K562 (cell line): ENCODE measurements around the gene PLA2G3. TPM values are rescaled to one million over a fixed set of nuclear protein-coding genes. Genes with fewer than 3 reads are reported as not detected.

Experiments
- ATAC-seq: fragments of 200-7000 bp; cut with Tn5 transposase; 3 replicates; pipeline ENCODE4 v1.9.1; 2020; ENCODE audit warnings: moderate library complexity
- BruUV-seq: library from RNA; stranded (reverse); fragments of 400-500 nt; replicated peaks from 2 replicates; lab custom pipeline; 2021; lab: Mats Ljungman, UMichigan
- CTCF ChIA-PET: fragments of 300-600 bp; formaldehyde crosslinking; extraction: SDS; loops from one replicate; lab custom pipeline; 2021; ENCODE audit warnings: low intra/inter-chr PET ratio; lab: Yijun Ruan, JAX
- POLR2A ChIA-PET: fragments of 300-600, 350-650 bp; sonication (Branson Sonifier 250); formaldehyde crosslinking; extraction: SDS; loops from one replicate; lab custom pipeline; 2021; ENCODE audit warnings: antibody characterized with exemption, inconsistent platforms; lab: Yijun Ruan, JAX
- DNase-seq, 4 experiments: peaks; one replicate each; pipeline versions ENCODE4 v3.0.0 to v3.0.0-alpha.2; 2011 to 2018; ENCODE audit warnings: low spot score in 3 of 4, mixed read lengths in 3 of 4; ENCODE audit errors: extremely low read depth in 1 of 4
- FAIRE-seq: peaks from 2 replicates; lab custom pipeline; 2011; peaks lifted over from hg19 to GRCh38; lab: Jason Lieb, UNC
- H2AFZ ChIP-seq: 2 replicates; pipeline ENCODE4 v1.6.0; 2011; ENCODE audit warnings: low read depth, low read length, control low read depth, inconsistent platforms
- H3K27ac ChIP-seq: fragments of 200-600 bp; 3 replicates; pipeline ENCODE4 v1.8.0; 2011; ENCODE audit warnings: low read depth, mild to moderate bottlenecking, control low read depth, inconsistent platforms, low read length, moderate library complexity, mixed read lengths; ENCODE audit errors: extremely low read depth
- H3K27me3 ChIP-seq, 2 experiments: fragments of 300-600 bp in 1 of 2; 2 replicates in 1 of 2; 3 replicates in 1 of 2; pipeline versions ENCODE4 v1.6.0 to v1.8.0; 2011; ENCODE audit warnings: inconsistent platforms in 2 of 2, low read length in 2 of 2, mild to moderate bottlenecking in 1 of 2, mixed read lengths in 1 of 2, moderate library complexity in 1 of 2; ENCODE audit not compliant: control insufficient read depth in 2 of 2, insufficient read depth in 2 of 2
- H3K36me3 ChIP-seq: fragments of 300-600 bp; 3 replicates; pipeline ENCODE4 v1.8.0; 2011; ENCODE audit warnings: mild to moderate bottlenecking, low read length, inconsistent platforms; ENCODE audit not compliant: control insufficient read depth, insufficient read depth
- H3K4me1 ChIP-seq, 2 experiments: fragments of 200-600 bp in 1 of 2; replicated peaks in 1 of 2; 2 replicates in 1 of 2; 3 replicates in 1 of 2; pipeline versions ENCODE4 v1.5.1 to v1.8.0; 2011; ENCODE audit warnings: inconsistent platforms in 2 of 2, low read length in 2 of 2, mild to moderate bottlenecking in 1 of 2, mixed read lengths in 1 of 2, moderate library complexity in 1 of 2; ENCODE audit not compliant: control insufficient read depth in 2 of 2, insufficient read depth in 2 of 2
- H3K4me2 ChIP-seq: 2 replicates; pipeline ENCODE4 v1.6.1; 2011; ENCODE audit warnings: low read length, control low read depth, inconsistent platforms, mixed read lengths; ENCODE audit not compliant: insufficient read depth
- H3K4me3 ChIP-seq: fragments of 200-600 bp; sonication (generic), shearing (Covaris generic); 2 replicates; pipeline ENCODE4 v1.5.1; 2016; ENCODE audit warnings: control low read depth, inconsistent platforms
- H3K79me2 ChIP-seq: fragments of 200-600 bp; 3 replicates; pipeline ENCODE4 v1.8.0; 2011; ENCODE audit warnings: low read length, inconsistent platforms; ENCODE audit not compliant: control insufficient read depth, insufficient read depth
- H3K9ac ChIP-seq, 2 experiments: 2 replicates each; pipeline versions ENCODE4 v1.6.0 to v1.6.1; 2011; ENCODE audit warnings: low read depth in 2 of 2, low read length in 2 of 2, control low read depth in 1 of 2, inconsistent platforms in 1 of 2, mild to moderate bottlenecking in 1 of 2, mixed read lengths in 1 of 2; ENCODE audit not compliant: insufficient read depth in 1 of 2
- H3K9me1 ChIP-seq: one replicate; pipeline ENCODE4 v1.6.0; 2011; ENCODE audit warnings: inconsistent platforms, mild to moderate bottlenecking, low read length, moderate library complexity; ENCODE audit not compliant: control insufficient read depth, insufficient read depth
- H3K9me3 ChIP-seq: replicated peaks from 2 replicates; pipeline ENCODE4 v1.5.1; 2011; ENCODE audit warnings: low read depth, low read length, inconsistent platforms; ENCODE audit not compliant: control insufficient read depth, insufficient read depth
- H4K20me1 ChIP-seq: replicated peaks from 2 replicates; pipeline ENCODE4 v1.6.1; 2011; ENCODE audit warnings: low read length, inconsistent platforms, mixed read lengths; ENCODE audit not compliant: control insufficient read depth, insufficient read depth
- BDP1 ChIP-seq: IDR thresholded peaks from 3 replicates; pipeline ENCODE4 v1.6.1; 2011; ENCODE audit not compliant: insufficient read length, insufficient read depth
- CAMTA2 ChIP-seq: fragments of 250-450 bp; sonication (Bioruptor Pico); conservative IDR thresholded peaks from 2 replicates; pipeline ENCODE4 v1.5.1; 2022
- CSDE1 ChIP-seq, 2 experiments: fragments of 450-650 bp; IDR thresholded peaks; 2 replicates each; pipeline ENCODE4 v1.6.1; 2016; ENCODE audit warnings: mild to moderate bottlenecking in 1 of 2
- HDGF ChIP-seq: fragments of 450-650 bp; IDR thresholded peaks from 2 replicates; pipeline ENCODE4 v1.6.1; 2016
- HIVEP1 ChIP-seq: fragments of 250-450 bp; sonication (Bioruptor Pico); IDR thresholded peaks from 2 replicates; pipeline ENCODE4 v1.4.0; 2020; ENCODE audit warnings: mild to moderate bottlenecking
- KLF13 ChIP-seq: fragments of 450-650 bp; IDR thresholded peaks from 2 replicates; pipeline ENCODE4 v1.6.1; 2016; ENCODE audit warnings: missing genetic modification characterization, low read depth, mild to moderate bottlenecking, missing compliant biosample characterization, moderate library complexity, borderline replicate concordance
- MTA1 ChIP-seq: fragments of 450-650 bp; IDR thresholded peaks from 2 replicates; pipeline ENCODE4 v1.6.1; 2017; ENCODE audit warnings: borderline replicate concordance
- POLR2A ChIP-seq: fragments of 450-650 bp; conservative IDR thresholded peaks from 2 replicates; pipeline ENCODE4 v1.6.1; 2016
- POLR2AphosphoS2 ChIP-seq: IDR thresholded peaks from 2 replicates; pipeline ENCODE4 v1.6.1; 2012; ENCODE audit warnings: low read length, improper control_type of control experiment
- RFX1 ChIP-seq: fragments of 450-650 bp; IDR thresholded peaks from 2 replicates; pipeline ENCODE4 v1.6.1; 2016; ENCODE audit warnings: mild to moderate bottlenecking, moderate library complexity
- RFX7 ChIP-seq: fragments of 250-450 bp; sonication (Bioruptor Pico); IDR thresholded peaks from 2 replicates; pipeline ENCODE4 v1.5.1; 2021; ENCODE audit warnings: mild to moderate bottlenecking
- SMARCC2 ChIP-seq: fragments of 450-650 bp; IDR thresholded peaks from 2 replicates; pipeline ENCODE4 v1.6.1; 2017; ENCODE audit warnings: antibody characterized with exemption, moderate library complexity, mild to moderate bottlenecking, low read depth
- STAT5B ChIP-seq: fragments of 250-450 bp; sonication (Bioruptor Pico); IDR thresholded peaks from 2 replicates; pipeline ENCODE4 v1.8.0; 2021; ENCODE audit warnings: mild to moderate bottlenecking, inconsistent platforms
- ZNF217 ChIP-seq: sonication (generic); formaldehyde crosslinking; IDR thresholded peaks from 2 replicates; pipeline ENCODE4 v1.8.0; 2022; ENCODE audit warnings: mild to moderate bottlenecking, missing genetic modification reagents
- ZNF507 ChIP-seq: conservative IDR thresholded peaks from 2 replicates; pipeline ENCODE4 v1.6.1; 2017; ENCODE audit warnings: missing genetic modification characterization, missing compliant biosample characterization
- ZNF644 ChIP-seq: fragments of 200-800 bp; sonication (Bioruptor generic); IDR thresholded peaks from 2 replicates; pipeline ENCODE4 v1.6.1; 2016; ENCODE audit warnings: low read depth, missing genetic modification characterization, missing compliant biosample characterization
- ZNF778 ChIP-seq: fragments of 450-650 bp; formaldehyde crosslinking; IDR thresholded peaks from 2 replicates; pipeline ENCODE4 v1.4.0; 2020; ENCODE audit warnings: mild to moderate bottlenecking, moderate library complexity
- WGBS: fragments of 100-300 bp; shearing (Covaris generic); methylation state at CpG from one replicate; pipeline ENCODE4 v1.1.6; 2016; ENCODE audit warnings: low coverage, mixed read lengths; ENCODE audit not compliant: insufficient coverage; ENCODE audit errors: missing lambda C conversion rate; 5-methylcytosine and 5-hydroxymethylcytosine counted together
- in situ Hi-C: fragments of 300-500 bp; cut with MboI; formaldehyde crosslinking; loops from 4 replicates; pipeline ENCODE4 v1.15.0; 2018; ENCODE audit warnings: inconsistent platforms, mixed read lengths
- intact Hi-C: fragments of 100-400 bp; cut with micrococcal nuclease; formaldehyde crosslinking; loops from 2 replicates; pipeline ENCODE4 v1.14.2; 2022
- polyA plus RNA-seq, 8 experiments: library from polyadenylated mRNA; depleted of rRNA in 4 of 8; stranded (reverse) in 5 of 8; unstranded in 3 of 8; fragments of >200 nt; fragmentation: Nextera tagmentation in 2 of 8; fragmentation: Illumina TruSeq in 1 of 8; extraction: Ambion mirVana in 2 of 8; extraction: Trizol in 1 of 8; gene quantifications; 2 replicates each; pipeline versions ENCODE4 v1.2.1 to v1.2.3, GENCODE V29; 2011 to 2014; ENCODE audit warnings: inconsistent platforms in 1 of 8, missing spikeins in 1 of 8
- total RNA-seq, 7 experiments: library from RNA; depleted of rRNA in 6 of 7; stranded (reverse); fragments of >200 nt in 6 of 7; fragmentation: Illumina TruSeq in 2 of 7; extraction: Trizol in 2 of 7; gene quantifications; 2 replicates each; pipeline versions ENCODE4 v1.2.1 to v1.2.3, GENCODE V29; 2011 to 2021; ENCODE audit warnings: low replicate concordance in 1 of 7
- TF ChIP-seq, protein P1 (sequence below): sonication (generic); formaldehyde crosslinking; IDR thresholded peaks from 2 replicates; pipeline ENCODE4 v1.8.0; 2022; ENCODE audit warnings: mild to moderate bottlenecking, missing genetic modification reagents, borderline replicate concordance

PLA2G3 gene
- total and polyA plus RNA-seq, 9 of the 15 experiments (the other 6 are each of a cell fraction or from before 2014, with no cell fraction given), result 0.18 to 1.4 (median 0.64) TPM

DNA sequence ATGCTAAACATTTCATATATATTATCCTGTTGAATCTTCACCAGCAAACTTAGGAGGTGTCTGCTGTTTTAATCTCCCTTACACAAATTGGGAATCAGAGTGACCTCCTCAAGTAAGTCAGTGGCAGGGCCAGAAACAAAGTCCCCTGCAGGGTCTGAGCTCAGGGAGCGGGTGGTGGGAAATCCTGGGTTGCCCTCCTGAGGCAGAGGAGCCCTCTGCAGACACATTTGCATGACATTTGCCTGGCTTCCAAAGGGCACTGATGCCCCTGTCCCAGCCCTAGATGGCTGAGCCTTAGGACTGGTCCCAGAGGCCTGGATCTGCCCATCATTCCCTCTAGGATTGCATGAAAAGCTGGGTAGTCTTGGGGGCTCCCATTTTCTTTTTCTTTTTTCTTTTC lies 19.7 kb downstream of the PLA2G3 start:
- intact Hi-C loops, result no loop called here
- BruUV-seq, result no TSS peak
- H3K36me3 ChIP-seq, result no peaks in the 10 kb centered on the region
- H3K27ac ChIP-seq, result no peak overlapping the region
- DNase-seq (no peak), FAIRE-seq (no peak), ATAC-seq (no peak)
- no peaks in the 10 kb centered on the region for H3K79me2 ChIP-seq
- ChIA-PET POLR2A (interaction anchor here (0.9 to 1.3 kb wide), 3 partner anchors 12 to 20 kb away, joined by 3 to 4 read pairs (median 4); partner anchors contain the start of gene PLA2G3), CTCF (no interaction called here)
- H3K4me2 ChIP-seq, result no peak overlapping the region
- no peak overlapping the region for H2AFZ ChIP-seq
- H3K9ac ChIP-seq, result no peak overlapping the region
- in situ Hi-C loops, result no loop called here
- no peaks in the 10 kb centered on the region for H3K9me1 ChIP-seq
- TF ChIP-seq ZNF507 (no peak), ZNF217 (CRISPR knock-in tag) (no peak), CSDE1 (IDR thresholded peaks at IDR 0.05) (no peak), POLR2A (no peak), RFX7 (no peak), CAMTA2 (CRISPR knock-in tag) (no peak), POLR2AphosphoS2 (no peak), SMARCC2 (no peak), KLF13 (tag) (no peak), RFX1 (no peak), MTA1 (no peak), BDP1 (no peak), HIVEP1 (CRISPR knock-in tag) (no peak), ZNF644 (tag) (no peak), HDGF (no peak), ZNF778 (no peak), STAT5B (CRISPR knock-in tag) (no peak)
- TF ChIP-seq, protein P1, sequence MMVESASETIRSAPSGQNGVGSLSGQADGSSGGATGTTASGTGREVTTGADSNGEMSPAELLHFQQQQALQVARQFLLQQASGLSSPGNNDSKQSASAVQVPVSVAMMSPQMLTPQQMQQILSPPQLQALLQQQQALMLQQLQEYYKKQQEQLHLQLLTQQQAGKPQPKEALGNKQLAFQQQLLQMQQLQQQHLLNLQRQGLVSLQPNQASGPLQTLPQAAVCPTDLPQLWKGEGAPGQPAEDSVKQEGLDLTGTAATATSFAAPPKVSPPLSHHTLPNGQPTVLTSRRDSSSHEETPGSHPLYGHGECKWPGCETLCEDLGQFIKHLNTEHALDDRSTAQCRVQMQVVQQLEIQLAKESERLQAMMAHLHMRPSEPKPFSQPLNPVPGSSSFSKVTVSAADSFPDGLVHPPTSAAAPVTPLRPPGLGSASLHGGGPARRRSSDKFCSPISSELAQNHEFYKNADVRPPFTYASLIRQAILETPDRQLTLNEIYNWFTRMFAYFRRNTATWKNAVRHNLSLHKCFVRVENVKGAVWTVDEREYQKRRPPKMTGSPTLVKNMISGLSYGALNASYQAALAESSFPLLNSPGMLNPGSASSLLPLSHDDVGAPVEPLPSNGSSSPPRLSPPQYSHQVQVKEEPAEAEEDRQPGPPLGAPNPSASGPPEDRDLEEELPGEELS (CRISPR knock-in tag), result no peak
- H3K4me3 ChIP-seq, result no peak overlapping the region
- H3K27me3 ChIP-seq, result no peaks in the 10 kb centered on the region
- 100% methylated on average over 1 of the region's 1 CpG for WGBS
- H3K9me3 ChIP-seq, result no peaks in the 10 kb centered on the region
- H3K4me1 ChIP-seq, result peaks cover 26 to 42% of the 10 kb centered on the region in 2 experiments
- no peaks in the 10 kb centered on the region for H4K20me1 ChIP-seq
